Adrenal gland (tissue), 12 donors: ENCODE data around the gene VSTM1. TPM values are rescaled to one million over a fixed set of nuclear protein-coding genes. Genes with fewer than 3 reads are reported as not detected.

Experiments
- DNase-seq, 7 donors: peaks; one replicate each; pipeline ENCODE4 v3.0.0-alpha.2; 2019 to 2020
- H3K27ac ChIP-seq, 5 donors: fragments of 200-600 bp; sonication (generic) in 4 of 5; 1 replicate in 3 of 5; 2 replicates in 2 of 5; pipeline versions ENCODE4 v1.5.1 to v1.8.0; 2016 to 2020; ENCODE audit warnings: mild to moderate bottlenecking in 1 of 5
- H3K27me3 ChIP-seq: fragments of 200-600 bp; 2 replicates; pipeline ENCODE4 v1.8.0; 2021
- H3K36me3 ChIP-seq, 2 donors: fragments of 200-600 bp; replicated peaks in 1 of 2; 1 replicate in 1 of 2; 2 replicates in 1 of 2; pipeline versions ENCODE4 v1.5.1 to v1.8.0; 2018 to 2022
- H3K4me1 ChIP-seq, 2 donors: fragments of 200-600 bp; replicated peaks in 1 of 2; 1 replicate in 1 of 2; 2 replicates in 1 of 2; pipeline versions ENCODE4 v1.5.1 to v1.8.0; 2018 to 2021
- H3K4me3 ChIP-seq, 4 donors: fragments of 200-600 bp; sonication (generic) in 3 of 4; one replicate each; pipeline ENCODE4 v1.5.1; 2016 to 2018
- H3K9me3 ChIP-seq, 3 donors: fragments of 200-600 bp; sonication (generic) in 1 of 3; replicated peaks in 1 of 3; 1 replicate in 2 of 3; 2 replicates in 1 of 3; pipeline versions ENCODE4 v1.5.1 to v1.8.0; 2016 to 2021
- POLR2A ChIP-seq, 2 donors: fragments of 450-650 bp; IDR thresholded peaks; one replicate each; pipeline ENCODE4 v1.6.1; 2017; ENCODE audit warnings: antibody characterized with exemption in 2 of 2, mild to moderate bottlenecking in 2 of 2, moderate library complexity in 1 of 2
- WGBS, 4 donors: extraction: QIAGEN DNeasy Blood & Tissue Kit in 2 of 4; methylation state at CpG; one replicate each; pipeline versions ENCODE4 v1.1.5 to v1.1.7; 2013 to 2017; 5-methylcytosine and 5-hydroxymethylcytosine counted together
- intact Hi-C, 2 donors: fragments of 100-400 bp; cut with DNase I; formaldehyde crosslinking; loops; one replicate each; pipeline versions ENCODE4 v1.14.1 to v1.15.0; 2022 to 2023
- polyA plus RNA-seq, 3 donors: library from polyadenylated mRNA; stranded (reverse); fragments of 200-250 nt in 2 of 3; fragments of 350-450 nt in 1 of 3; fragmentation: Illumina TruSeq in 1 of 3; extraction: RNeasy Lipid Tissue Mini Kit (QIAGEN cat#74804) in 1 of 3; gene quantifications; one replicate each; pipeline ENCODE4 v1.2.3, GENCODE V29; 2013 to 2014
- total RNA-seq, 9 donors: library from RNA; depleted of rRNA in 4 of 9; stranded (reverse); fragments of >200 nt in 4 of 9; fragments of 120-200 nt in 1 of 9; fragmentation: NEBNext Ultra II Directional in 1 of 9; extraction: Animal tissue kit (Norgen Biotek cat#: 25700) in 1 of 9; gene quantifications; one replicate each; pipeline versions ENCODE4 v1.1.0 to v1.2.4, GENCODE V29; 2013 to 2023
- TF ChIP-seq, protein P1 (sequence below), 6 experiments: fragments of 450-650 bp in 4 of 6; fragments of 200-600 bp in 2 of 6; sonication (generic) in 1 of 6; IDR thresholded peaks; 1 replicate in 5 of 6; 2 replicates in 1 of 6; pipeline versions ENCODE4 v1.5.1 to v1.8.0; 2016 to 2021; ENCODE audit warnings: antibody characterized with exemption in 6 of 6, mild to moderate bottlenecking in 2 of 6, moderate library complexity in 1 of 6
- donor health status: healthy with polysubstance abuse.
- donor health status: Bipolar disorder and iron deficiency.
- donor health status: DM: yes; HTN: yes; CAD: no.
- donor health status: DM: no; HTN: no; CAD: no.
- donor health status: DM: no; HTN: no; CAD: no.
- donor health status: DM: yes; HTN: yes; CAD: no.

VSTM1 gene
- total and polyA plus RNA-seq, 12 donors: 0.83 TPM; not detected in 11

- H3K9me3 ChIP-seq: no peaks in the 10 kb centered on the region
- intact Hi-C loops: no loop called here
- H3K4me3 ChIP-seq: peak overlapping the region in 1 of 4 donors; percentile 45
- H3K36me3 ChIP-seq: no peaks in the 10 kb centered on the region
- TF ChIP-seq POLR2A (IDR thresholded peaks at IDR 0.05): no peak
- TF ChIP-seq, protein P1, sequence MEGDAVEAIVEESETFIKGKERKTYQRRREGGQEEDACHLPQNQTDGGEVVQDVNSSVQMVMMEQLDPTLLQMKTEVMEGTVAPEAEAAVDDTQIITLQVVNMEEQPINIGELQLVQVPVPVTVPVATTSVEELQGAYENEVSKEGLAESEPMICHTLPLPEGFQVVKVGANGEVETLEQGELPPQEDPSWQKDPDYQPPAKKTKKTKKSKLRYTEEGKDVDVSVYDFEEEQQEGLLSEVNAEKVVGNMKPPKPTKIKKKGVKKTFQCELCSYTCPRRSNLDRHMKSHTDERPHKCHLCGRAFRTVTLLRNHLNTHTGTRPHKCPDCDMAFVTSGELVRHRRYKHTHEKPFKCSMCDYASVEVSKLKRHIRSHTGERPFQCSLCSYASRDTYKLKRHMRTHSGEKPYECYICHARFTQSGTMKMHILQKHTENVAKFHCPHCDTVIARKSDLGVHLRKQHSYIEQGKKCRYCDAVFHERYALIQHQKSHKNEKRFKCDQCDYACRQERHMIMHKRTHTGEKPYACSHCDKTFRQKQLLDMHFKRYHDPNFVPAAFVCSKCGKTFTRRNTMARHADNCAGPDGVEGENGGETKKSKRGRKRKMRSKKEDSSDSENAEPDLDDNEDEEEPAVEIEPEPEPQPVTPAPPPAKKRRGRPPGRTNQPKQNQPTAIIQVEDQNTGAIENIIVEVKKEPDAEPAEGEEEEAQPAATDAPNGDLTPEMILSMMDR (IDR thresholded peaks at IDR 0.05): no peak
- DNase-seq: no peak
- 70 to 90% (median 78%) methylated on average over 17 to 22 of the region's 22 CpGs for WGBS, 4 donors
- no peak overlapping the region for H3K27ac ChIP-seq
- no peaks in the 10 kb centered on the region for H3K27me3 ChIP-seq
- peaks cover 0 to 7% of the 10 kb centered on the region in 2 donors for H3K4me1 ChIP-seq
Measured at GRCh38 chr19:54095136-54095858, 31.6 kb upstream of the VSTM1 start.

GRCh38 chr19:54094426-54095000 is 30.8 kb upstream of the VSTM1 start:
- no peaks in the 10 kb centered on the region for H3K36me3 ChIP-seq
- no peaks in the 10 kb centered on the region for H3K27me3 ChIP-seq
- TF ChIP-seq, protein P1 (IDR thresholded peaks at IDR 0.05): no peak
- no peak for TF ChIP-seq POLR2A (IDR thresholded peaks at IDR 0.05)
- DNase-seq: no peak
- 75 to 86% (median 82%) methylated on average over 17 of the region's 17 CpGs for WGBS, 4 donors
- no peak overlapping the region for H3K4me3 ChIP-seq
- peaks cover 0 to 7% of the 10 kb centered on the region in 2 donors for H3K4me1 ChIP-seq
- intact Hi-C loops: no loop called here
- no peaks in the 10 kb centered on the region for H3K9me3 ChIP-seq
- H3K27ac ChIP-seq: no peak overlapping the region

DNA sequence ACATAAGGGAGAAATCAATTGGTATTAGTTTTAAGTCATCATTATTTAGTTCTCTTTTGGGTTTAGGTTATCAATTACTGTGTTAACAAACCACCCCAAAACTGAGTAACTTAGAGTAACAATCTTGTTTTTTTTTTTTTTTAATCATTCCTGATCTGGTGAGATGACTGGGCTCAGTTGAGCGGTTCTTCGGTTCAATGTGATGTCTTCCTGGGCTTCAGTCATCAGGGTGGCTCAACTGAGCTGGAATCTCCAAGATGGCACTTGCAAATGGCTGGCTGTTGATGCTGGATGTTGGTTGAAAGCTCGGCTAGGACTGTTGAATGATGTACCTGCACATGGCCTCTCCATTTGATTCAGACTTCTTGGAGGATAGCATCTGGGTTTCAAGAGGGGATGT is 20.7 kb upstream of the VSTM1 start:
- no peaks in the 10 kb centered on the region for H3K9me3 ChIP-seq
- no peak overlapping the region for H3K4me3 ChIP-seq
- TF ChIP-seq, protein P1 (IDR thresholded peaks at IDR 0.05): no peak
- TF ChIP-seq POLR2A (IDR thresholded peaks at IDR 0.05): no peak
- no peak overlapping the region for H3K27ac ChIP-seq
- intact Hi-C loops: no loop called here
- no peaks in the 10 kb centered on the region for H3K27me3 ChIP-seq
- 67 to 88% (median 83%) methylated on average over 3 of the region's 3 CpGs for WGBS, 4 donors
- no peaks in the 10 kb centered on the region for H3K4me1 ChIP-seq
- no peaks in the 10 kb centered on the region for H3K36me3 ChIP-seq
- no peak for DNase-seq

GRCh38 chr19:54081032-54081431 is 17.3 kb upstream of the VSTM1 start, which contains the start of gene TARM1:
TSS of gene TARM1 (minus strand) at chr19:54081365. CDS start at chr19:54081340, 25 bp downstream.
- H3K4me1 ChIP-seq: no peaks in the 10 kb centered on the region
- 73 to 83% (median 79%) methylated on average over 7 of the region's 7 CpGs for WGBS, 4 donors
- no peak within 1 kb of the TSS for H3K4me3 ChIP-seq
- TF ChIP-seq, protein P1 (IDR thresholded peaks at IDR 0.05): no peak
- no peak for TF ChIP-seq POLR2A (IDR thresholded peaks at IDR 0.05)
- no peaks in the 10 kb centered on the region for H3K9me3 ChIP-seq
- intact Hi-C loops: no loop called here
- H3K36me3 ChIP-seq: no peaks in the 10 kb centered on the region
- no peak for DNase-seq
- H3K27me3 ChIP-seq: no peaks in the 10 kb centered on the region
- H3K27ac ChIP-seq: no peak within 1 kb of the TSS
